ENCODE data around the gene HNRNPD.
"Not testable (repeated sequence)": the region's sequence is repeated elsewhere in the genome, so short reads cannot be mapped to it uniquely, and the experiment has no call there.

HNRNPD gene, protein sequence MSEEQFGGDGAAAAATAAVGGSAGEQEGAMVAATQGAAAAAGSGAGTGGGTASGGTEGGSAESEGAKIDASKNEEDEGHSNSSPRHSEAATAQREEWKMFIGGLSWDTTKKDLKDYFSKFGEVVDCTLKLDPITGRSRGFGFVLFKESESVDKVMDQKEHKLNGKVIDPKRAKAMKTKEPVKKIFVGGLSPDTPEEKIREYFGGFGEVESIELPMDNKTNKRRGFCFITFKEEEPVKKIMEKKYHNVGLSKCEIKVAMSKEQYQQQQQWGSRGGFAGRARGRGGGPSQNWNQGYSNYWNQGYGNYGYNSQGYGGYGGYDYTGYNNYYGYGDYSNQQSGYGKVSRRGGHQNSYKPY

GRCh38 chr4:82373816-82374625 is at the start of gene HNRNPD:
HNRNPD (minus strand) TSS chr4:82373991; CDS start chr4:82373678, 313 bp downstream.
- peak; percentile 98 for DNase-seq

DNA sequence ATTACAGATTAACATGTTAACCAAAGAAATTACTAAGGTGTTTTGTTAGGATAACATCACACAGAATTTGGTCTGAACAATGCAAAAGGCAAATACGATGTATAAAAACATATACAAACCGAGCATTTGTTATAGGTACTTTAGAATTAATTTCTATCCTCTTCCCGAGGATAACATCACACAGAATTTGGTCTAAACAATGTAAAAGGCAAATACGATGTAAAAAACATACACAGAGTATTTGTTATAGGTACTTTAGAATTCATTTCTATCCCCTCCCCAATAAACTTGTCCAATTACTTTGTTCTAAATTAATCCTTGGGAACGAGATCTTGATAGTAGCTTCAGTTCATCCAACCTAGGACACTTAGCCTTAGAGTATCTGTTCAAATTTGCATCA is 48.8 kb upstream of the HNRNPD start:
- no peak for DNase-seq

DNA sequence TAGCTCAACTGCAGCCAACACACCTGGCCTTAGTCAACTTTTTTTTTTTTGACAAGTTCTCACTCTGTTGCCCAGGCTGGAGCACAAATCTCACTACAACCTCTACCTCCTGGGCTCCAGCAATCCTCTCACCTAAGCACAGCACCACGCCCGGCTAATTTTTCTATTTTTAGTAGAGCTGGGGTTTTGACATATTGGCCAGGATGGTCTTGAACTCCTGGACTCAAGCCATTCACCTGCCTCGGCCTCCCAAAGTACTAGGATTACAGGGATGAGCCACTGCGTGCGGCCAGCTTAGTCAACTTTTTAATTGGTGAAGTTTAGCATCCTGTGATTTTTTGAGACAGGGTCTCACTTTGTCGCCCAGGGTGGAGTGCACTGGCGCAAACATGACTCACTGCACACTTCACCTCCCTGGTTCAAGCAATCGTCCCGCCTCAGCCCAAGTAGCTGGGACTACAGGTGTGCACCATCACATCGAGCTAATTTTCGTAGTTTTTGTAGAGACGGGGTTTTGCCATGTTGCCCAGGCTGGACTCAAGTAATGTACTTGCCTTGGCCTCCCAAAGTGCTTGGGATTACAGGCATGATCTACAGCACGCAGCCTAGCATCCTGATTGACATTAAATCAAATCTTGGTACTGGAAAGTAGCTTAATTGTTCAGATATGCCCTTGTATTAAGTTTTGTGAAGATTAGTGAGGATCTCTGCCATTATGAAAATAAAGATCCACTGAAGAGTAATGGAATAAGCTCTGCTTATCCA is 48.2 kb upstream of the HNRNPD start:
- DNase-seq, result no peak

DNA sequence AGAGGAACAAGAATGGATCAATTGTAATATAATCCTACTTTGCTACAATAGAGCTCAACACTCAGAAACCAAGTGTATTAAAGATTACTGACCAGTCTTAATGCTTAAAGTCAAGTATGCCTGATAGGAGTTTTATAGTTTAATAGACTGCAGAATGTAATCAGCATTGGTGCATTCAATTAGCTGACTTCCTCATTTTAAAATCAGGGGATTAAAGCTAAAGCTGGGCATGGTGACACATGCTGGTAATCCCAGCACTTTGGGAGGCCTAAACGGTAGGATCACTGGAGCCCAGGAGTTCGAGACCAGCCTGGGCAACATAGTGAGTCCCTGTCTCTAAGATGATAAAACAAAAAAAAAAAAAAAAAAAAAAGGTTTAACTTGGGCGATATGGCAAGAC is 45.7 kb upstream of the HNRNPD start:
- no peak for DNase-seq

- no peak for DNase-seq
Observed at GRCh38 chr4:82415922-82416365, 42.2 kb upstream of the HNRNPD start.

DNA sequence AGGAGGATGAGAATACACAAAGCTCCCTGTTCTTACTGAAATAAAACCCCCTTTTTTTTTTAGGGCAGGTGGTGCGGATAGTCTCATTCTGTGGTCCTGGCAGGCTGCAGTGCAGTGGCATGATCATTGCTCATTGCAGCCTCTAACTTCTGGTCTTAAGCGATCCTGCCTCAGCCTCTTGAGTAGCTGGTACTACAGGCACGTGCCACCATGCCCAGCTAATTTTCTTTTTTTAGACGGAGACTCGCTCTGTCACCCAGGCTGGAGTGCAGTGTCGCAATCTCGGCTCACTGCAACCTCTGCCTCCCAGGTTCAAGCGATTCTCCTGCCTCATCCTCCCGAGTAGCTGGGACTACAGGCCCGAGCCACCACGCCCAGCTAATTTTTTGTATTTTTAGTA is 41.3 kb upstream of the HNRNPD start:
- not testable (repeated sequence) for DNase-seq

- DNase-seq, result no peak
Observed at GRCh38 chr4:82403725-82404124, 29.9 kb upstream of the HNRNPD start.

DNA sequence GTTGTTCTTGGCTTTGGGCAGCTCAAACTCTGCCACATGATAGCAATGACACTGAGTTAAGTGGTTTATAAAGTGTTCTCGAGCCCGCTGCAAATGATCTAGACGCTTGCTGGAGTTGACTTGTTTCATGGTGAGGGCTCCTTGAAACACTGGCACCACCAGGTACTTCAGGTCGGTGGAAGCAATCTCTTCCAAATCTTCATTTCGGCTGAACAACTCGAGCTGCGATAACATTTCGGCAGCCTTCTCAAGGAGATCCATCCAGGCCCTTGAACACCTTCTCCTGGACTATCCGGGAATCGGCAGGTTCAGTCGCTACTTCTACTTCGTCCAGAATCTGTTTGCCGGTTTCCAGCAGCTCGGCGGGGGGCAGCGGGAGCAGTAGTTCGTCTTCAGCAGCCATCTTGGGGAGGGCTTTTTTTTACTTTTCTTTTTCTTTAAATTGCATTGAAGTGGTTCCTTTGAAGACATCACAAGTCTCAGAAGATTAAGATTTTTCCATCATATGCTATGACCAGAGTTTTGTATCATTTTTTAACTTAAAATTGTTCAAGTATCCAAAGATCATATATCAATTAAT is 28.5 kb upstream of the HNRNPD start:
- DNase-seq, result no peak

GRCh38 chr4:82401600-82401999 is 27.8 kb upstream of the HNRNPD start:
- no peak for DNase-seq

- no peak for DNase-seq
Observed at GRCh38 chr4:82398263-82398662, 24.5 kb upstream of the HNRNPD start.

DNA sequence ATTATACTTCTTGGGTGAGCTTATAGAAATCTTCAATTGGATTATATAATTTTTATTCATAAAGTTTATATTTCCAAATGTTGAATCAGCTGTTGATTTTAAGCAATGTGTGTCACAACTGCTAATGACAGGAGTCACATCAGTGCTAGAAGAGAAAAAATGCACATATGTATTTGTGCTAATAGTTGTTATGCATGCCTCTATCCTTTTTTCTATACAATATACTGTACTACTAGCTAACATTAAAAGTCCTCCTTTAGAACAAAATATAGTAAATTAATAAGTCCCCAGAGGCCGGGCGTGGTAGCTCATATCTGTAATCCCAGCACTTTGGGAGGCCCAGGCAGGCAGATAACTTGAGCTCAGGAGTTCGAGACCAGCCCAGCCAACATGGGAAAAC is 23.7 kb upstream of the HNRNPD start:
- no peak for DNase-seq

DNA sequence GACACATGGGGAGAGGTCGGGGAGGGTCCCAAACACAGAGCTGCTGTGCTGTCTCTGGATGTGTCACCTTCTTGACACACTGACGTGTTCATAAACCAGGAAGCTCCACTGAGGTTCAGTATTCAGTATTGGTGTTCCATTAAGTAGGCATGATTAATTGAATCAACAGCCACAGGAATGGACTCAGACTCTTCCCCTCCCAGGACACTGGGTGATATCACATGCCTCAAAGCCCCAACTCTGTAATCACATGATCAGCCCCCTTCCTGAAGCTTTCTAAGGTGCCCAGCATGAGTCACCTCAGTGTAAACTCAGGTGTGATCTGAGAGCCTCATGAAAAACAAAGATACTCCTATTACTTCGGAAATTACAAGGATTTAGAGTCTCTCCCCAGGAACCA is 21.1 kb upstream of the HNRNPD start:
- DNase-seq, result no peak

GRCh38 chr4:82390061-82390460 is 16.3 kb upstream of the HNRNPD start:
- DNase-seq, result not testable (repeated sequence)

DNA sequence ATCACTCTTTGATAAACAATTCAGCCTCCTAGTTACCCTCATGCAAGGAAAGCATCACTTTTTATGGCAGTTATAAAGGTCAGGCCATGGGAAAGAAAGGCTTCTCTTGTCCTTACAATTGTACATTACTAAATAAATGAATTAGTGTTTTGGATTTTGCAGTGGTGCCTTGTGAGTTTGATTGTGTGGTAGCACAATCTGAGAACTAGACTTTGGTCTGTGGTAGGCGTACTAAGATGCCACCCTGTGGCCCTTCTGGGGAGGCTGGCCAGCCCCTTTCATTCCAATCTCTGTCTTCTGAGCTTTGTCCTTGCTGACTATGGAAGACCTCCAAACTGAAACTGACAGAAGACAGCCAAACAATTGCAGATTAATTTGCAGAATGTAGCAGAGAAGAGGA is 14.6 kb upstream of the HNRNPD start:
- DNase-seq, result no peak

DNA sequence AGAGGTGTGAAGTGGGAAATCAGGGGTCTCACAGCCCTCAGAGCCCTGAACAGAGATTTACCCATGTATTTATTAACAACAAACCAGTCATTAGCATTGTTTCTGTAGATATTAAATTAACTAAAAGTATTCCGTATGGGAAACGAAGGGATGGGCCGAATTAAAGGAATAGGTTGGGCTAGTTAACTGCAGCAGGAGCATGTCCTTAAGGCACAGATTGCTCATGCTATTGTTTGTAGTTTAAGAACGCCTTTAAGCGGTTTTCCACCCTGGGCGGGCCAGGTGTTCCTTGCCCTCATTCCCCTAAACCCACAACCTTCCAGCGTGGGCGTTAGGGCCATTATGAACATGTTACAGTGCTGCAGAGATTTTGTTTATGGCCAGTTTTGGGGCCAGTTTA is 12.5 kb upstream of the HNRNPD start:
- not testable (repeated sequence) for DNase-seq

DNA sequence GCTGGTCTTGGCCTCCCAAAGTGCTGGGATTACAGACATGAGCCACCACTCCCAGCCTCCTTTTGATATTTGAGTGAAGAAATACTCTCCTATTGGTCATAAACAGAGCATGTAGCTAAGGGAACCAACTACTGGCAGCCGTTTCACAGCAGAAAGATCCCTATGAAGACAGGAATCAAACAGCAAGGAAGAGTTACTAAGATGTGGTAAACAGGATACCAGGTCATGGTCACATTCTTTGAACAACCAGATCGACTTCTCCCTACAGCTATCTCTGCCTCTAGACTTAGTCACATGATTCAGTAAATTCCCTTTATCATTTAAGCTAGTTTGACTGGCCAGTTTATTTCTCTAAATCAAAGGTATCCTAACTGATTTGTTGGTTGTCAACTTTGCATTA is 9.0 kb upstream of the HNRNPD start:
- no peak for DNase-seq

DNA sequence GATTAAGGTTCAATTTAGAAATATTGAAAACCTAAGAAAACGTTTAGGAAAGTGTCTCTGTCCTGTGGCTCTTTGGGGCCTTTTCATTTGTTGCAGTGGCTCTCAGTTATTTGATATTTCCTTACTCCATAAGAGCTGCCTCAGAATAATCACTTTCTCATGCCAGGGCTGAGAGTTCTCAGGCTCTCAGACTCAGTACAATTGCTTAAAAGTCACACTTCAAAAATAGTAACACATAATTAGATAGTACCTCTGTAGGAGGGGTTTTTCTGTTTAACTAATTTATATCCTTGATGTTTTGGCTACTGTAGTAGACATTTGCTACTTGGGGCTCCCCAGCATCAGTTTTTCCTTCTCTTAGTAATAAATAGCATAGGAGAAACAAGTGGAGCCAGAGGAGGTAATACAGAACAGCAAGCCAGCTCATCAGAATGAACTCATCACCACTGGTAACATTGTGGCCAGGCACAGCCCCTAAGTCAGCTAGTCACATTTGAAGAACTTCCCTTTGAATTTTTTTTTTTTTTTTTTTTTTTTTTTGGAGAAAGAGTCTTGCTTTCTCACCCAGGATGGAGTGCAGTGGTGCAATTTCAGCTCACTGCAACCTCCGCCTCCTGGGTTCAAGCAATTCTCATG is 8.0 kb upstream of the HNRNPD start:
- no peak for DNase-seq

- DNase-seq, result no peak
Observed at GRCh38 chr4:82381235-82381634, 7.4 kb upstream of the HNRNPD start.

DNA sequence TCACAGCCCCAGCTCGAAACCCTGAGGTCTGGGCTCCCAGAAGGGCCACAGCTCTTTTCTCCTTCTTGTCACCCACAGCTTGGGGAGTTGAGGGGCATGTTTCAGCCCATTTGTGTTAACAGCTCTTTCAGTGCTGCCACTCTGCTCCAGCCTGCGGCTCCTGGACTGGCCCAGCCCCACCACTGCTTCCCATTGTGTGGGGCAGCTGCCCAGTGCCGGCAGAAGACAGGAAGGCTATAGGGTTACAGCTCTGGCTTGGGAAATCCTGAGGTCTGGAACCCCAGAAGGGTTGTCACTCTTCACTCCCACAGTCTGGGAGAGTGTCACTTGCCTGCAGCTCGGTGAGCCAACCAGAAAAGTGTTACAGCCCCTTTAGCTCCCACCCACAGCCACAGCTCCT is 7.0 kb upstream of the HNRNPD start:
- no peak for DNase-seq

- no peak for DNase-seq
Observed at GRCh38 chr4:82380344-82380743, 6.6 kb upstream of the HNRNPD start.

DNA sequence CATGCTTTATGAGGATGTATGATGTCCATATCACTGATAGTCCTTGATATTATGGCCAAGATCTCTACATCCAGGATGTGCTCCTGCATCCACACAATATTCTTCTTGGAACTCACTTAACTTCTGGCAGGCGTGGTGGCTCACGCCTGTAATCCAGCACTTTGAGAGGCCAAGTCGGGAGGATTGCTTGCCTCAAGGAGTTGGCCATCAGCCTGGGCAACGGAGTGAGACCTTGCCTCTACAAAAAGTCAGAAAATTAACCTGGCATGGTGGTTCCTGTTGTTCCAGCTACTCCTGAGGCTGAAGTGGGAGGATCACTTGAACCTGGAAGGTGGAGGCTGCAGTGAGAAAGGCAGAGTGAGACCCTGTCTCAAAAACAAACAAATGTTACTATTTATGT is 2.3 kb upstream of the HNRNPD start:
- DNase-seq, result no peak

GRCh38 chr4:82373486-82373815 is 340 bp downstream of the HNRNPD start:
- no peak for DNase-seq

Measured in SHP77 treated with DMSO at 0.1 percent for 48 hours (cell line).